RPMI8226 (cell line): ENCODE measurements around the gene CNNM2.
"Not testable (repeated sequence)": the region's sequence is repeated elsewhere in the genome, so short reads cannot be mapped to it uniquely, and the experiment has no call there.

ENCODE experiments used
- DNase-seq: peaks from one replicate; pipeline ENCODE4 v3.0.0-alpha.2; 2015

The CNNM2 gene

GRCh38 chr10:103042908-103043307, 124.8 kb downstream of the CNNM2 start:
- DNase-seq = no peak

GRCh38 chr10:103044942-103045489, 126.9 kb downstream of the CNNM2 start:
- no peak for DNase-seq

- DNase-seq = no peak
Measured at GRCh38 chr10:103045961-103046360, 127.9 kb downstream of the CNNM2 start.

- no peak for DNase-seq
Measured at GRCh38 chr10:103047381-103047780, 129.3 kb downstream of the CNNM2 start.

- no peak for DNase-seq
Measured at GRCh38 chr10:103049237-103049636, 131.1 kb downstream of the CNNM2 start.

- peak; percentile 64 for DNase-seq
Measured at GRCh38 chr10:103053659-103054581, 135.8 kb downstream of the CNNM2 start.

GRCh38 chr10:103054621-103055020, 136.5 kb downstream of the CNNM2 start:
- DNase-seq = no peak

GRCh38 chr10:103055105-103055504, 137.0 kb downstream of the CNNM2 start:
- no peak for DNase-seq

GRCh38 chr10:103058034-103058433, 139.9 kb downstream of the CNNM2 start:
- no peak for DNase-seq

GRCh38 chr10:103060575-103060974, 142.5 kb downstream of the CNNM2 start:
- DNase-seq = no peak

GRCh38 chr10:103062854-103063590, 144.9 kb downstream of the CNNM2 start:
- DNase-seq = peak; percentile 15

GRCh38 chr10:103064956-103065355, 146.9 kb downstream of the CNNM2 start:
- no peak for DNase-seq

GRCh38 chr10:103066141-103067098, 148.3 kb downstream of the CNNM2 start:
- no peak for DNase-seq

- DNase-seq = not testable (repeated sequence)
Measured at GRCh38 chr10:103067099-103067477, 149.0 kb downstream of the CNNM2 start.

- no peak for DNase-seq
Measured at GRCh38 chr10:103067484-103067883, 149.4 kb downstream of the CNNM2 start.

GRCh38 chr10:103067956-103068355, 149.9 kb downstream of the CNNM2 start:
- DNase-seq = no peak

GRCh38 chr10:103069453-103070331, 151.6 kb downstream of the CNNM2 start:
- DNase-seq = peak; percentile 66

GRCh38 chr10:103072276-103072675, 154.2 kb downstream of the CNNM2 start:
- no peak for DNase-seq

GRCh38 chr10:103072891-103073290, 154.8 kb downstream of the CNNM2 start:
- no peak for DNase-seq

- no peak for DNase-seq
Measured at GRCh38 chr10:103077020-103077419, 158.9 kb downstream of the CNNM2 start.
